DMS 273 (cell line): ENCODE data around the gene SLC39A11.

Experiments used
- DNase-seq: peaks from one replicate; lab custom pipeline; 2025; ENCODE audit not compliant: unreplicated experiment; lab: John Stamatoyannopoulos, UW

SLC39A11 gene

GRCh38 chr17:73045724-73046123 is 46.8 kb downstream of the SLC39A11 start:
- DNase-seq: peak; percentile 98

GRCh38 chr17:73043686-73044581 is 48.6 kb downstream of the SLC39A11 start:
- DNase-seq: peak; percentile 41

DNA sequence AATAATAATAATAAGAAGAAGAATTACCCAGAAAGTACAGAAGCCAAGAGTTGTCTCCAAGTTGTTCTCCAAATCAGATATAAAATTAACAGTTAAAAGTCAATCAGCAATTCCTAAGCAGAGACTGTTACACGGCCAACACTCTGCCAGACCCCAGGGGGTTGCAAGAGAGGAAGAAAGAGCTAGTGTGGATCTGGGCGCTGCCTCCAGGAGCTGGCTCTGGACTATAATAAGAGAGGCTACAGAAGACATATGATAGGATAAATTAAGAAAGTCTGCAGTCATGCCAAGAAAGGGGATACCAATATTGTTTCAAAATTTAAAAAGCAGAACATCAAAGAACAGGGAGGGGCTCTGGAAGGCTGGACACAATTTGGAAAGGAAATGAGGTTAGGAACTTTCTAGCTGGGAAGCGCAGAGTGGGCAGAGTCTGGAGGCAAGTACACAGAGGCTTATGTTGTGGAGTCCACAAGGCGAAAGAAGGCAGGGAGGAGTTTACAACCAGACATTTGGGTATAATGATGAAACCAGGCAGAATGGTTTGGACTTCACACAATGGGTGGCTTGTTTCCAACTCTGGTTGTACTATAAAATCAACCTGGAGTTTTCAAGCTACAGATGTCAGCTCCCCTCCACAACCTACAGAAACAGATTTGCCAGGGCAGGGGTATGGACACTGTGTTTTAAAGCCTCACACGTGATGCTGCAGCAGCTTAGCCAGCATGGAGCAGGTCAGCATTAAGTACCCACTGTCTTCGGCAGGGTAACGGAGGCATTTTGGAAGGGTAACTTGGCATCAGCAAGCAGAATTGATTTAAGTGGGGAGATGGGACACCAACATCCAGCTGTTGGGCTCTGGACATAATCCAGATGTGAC is 49.4 kb downstream of the SLC39A11 start:
- peak; percentile 67 for DNase-seq

GRCh38 chr17:73042225-73042624 is 50.3 kb downstream of the SLC39A11 start:
- DNase-seq: no peak

DNA sequence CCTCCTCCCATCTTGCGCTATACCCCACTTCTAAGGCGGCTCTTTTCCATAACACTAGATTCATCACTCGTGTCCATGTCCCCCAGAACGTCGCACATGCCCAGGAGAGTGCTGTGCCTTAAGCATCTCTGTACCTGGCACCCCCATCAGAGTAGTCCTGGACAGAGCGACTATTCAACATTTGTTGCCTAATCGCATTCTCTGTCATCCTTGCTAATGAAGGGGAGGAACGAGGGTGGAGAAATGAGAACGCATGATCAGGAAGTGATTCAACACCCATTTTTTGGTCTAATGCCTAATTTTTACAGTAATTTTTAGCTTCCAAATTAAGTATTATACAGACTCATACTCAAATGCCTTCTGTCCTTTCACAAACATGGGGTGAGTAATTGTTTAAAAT is 53.2 kb downstream of the SLC39A11 start:
- DNase-seq: no peak

DNA sequence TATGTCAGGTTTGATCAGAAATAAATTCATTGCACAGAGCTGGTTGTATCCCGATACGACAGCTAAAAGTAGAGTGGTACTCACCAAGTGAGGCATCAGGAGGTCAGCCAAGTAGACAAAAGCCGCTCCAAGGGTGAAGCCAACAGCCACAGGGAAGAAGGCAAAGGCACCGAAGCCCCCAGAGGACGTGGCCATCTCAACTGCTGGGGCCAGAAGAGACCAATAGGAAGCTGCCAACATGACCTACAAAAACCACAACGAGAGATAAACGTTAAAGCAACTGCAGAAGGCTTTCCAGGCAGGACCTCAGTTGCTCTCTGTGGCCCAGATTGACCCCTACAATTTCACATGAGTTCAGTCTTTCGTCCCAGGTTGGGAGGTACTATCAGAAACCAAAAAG is 61.0 kb downstream of the SLC39A11 start:
- DNase-seq: no peak

DNA sequence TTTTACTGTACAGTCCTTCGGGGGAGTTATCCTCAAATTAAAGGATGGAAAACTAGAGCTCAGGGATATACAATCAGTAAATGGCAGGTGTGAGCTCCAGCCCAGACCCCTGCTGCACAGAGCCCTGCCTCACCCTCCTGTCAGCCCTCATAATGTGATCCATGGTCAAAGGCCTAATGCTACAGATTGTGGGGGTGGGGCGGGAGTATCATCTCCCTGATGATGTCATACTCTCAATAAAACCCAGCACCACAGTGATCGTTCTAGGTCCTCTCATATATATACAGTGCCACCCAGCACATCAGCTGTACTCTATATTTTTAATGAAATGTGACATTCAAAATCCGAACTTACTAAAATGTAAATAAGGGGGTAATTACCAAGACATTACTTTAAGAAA is 61.5 kb downstream of the SLC39A11 start:
- DNase-seq: peak; percentile 50

DNA sequence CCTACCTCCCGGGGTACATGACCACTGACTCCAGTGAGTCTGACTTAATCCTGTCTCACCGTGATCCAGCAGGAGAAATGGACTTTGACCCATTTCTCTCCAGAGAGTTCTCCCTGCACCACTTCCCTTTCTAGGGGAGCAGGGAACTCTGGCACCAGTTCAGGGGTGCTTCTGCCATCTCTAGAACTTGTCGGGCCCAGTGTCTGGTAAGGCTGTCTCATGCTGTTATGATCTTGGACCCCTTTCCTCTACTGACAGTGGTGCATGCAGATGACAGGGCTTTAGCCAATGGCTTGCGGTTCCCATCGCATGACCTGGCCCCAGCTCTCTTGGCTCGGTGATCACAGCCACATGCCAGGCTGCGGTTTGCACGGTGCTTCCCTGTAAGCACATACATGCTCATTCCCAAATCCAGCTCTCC is 62.0 kb downstream of the SLC39A11 start:
- DNase-seq: peak; percentile 42

DNA sequence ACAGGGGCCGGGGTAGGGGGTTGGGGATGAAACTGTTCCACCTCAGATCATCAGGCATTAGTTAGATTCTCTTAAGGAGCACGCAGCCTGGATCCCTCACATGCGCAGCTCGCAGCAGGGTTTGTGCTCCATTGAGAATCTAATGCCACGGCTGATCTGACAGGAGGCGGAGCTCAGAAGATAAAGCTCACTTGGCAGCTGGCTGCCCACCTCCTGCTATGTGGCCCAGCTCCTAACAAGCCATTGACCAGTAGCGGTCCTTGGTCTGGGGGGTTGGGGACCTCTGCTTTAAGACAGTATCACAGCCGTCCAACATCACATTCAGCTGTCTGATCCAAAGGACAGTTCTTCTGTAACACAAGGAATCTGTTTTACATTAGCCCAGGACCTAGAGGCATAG is 62.5 kb downstream of the SLC39A11 start:
- no peak for DNase-seq

DNA sequence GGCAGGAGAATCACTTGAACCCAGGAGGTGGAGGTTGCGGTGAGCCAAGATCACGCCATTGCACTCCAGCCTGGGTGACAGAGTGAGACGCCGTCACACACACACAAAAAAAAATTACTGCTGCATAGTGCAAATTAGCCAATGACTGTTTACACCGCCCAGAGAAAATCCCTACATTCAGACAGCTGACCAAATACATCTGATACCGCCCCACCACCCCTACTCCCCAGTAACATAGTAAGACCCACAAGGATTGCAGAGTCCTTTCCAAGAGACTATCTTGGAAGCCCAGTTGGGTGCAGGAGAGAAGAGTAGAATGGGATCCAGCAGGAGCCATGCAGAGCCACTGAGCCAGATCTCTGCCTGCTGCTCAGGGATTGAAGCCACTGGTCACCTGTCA is 63.5 kb downstream of the SLC39A11 start:
- no peak for DNase-seq

GRCh38 chr17:73028299-73028755 is 64.2 kb downstream of the SLC39A11 start:
- peak; percentile 73 for DNase-seq

DNA sequence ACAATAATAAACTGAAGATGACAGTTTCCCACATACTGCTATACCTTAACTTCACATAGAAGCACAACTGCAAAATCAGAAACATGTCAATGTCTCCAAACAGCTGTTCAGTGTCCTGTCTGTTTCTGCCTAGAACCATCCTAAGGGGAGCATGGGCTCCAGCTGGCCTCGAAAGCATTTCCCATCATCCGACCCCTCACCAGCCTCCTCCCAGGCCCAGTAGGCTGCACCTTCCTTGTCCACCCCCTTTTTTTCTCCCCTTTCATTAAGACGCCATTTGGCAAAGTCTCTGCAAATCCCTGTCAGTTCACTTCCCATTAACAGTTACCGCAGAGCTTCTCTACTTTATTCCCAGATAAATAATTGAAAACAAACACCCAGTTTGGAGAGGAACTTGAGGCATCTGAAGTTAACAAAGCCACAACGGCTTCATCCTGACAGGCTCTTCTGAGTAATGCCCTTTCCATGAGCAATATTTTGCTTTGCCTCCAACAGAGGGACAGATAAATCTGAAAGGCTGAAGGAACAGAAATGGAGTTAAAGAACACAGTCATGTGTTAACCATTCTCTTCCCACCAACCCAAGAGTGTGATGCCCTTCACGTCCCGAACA is 65.3 kb downstream of the SLC39A11 start:
- DNase-seq: no peak

- DNase-seq: peak; percentile 25
These were observed 67.4 kb downstream of the SLC39A11 start for GRCh38 chr17:73025041-73025560.

DNA sequence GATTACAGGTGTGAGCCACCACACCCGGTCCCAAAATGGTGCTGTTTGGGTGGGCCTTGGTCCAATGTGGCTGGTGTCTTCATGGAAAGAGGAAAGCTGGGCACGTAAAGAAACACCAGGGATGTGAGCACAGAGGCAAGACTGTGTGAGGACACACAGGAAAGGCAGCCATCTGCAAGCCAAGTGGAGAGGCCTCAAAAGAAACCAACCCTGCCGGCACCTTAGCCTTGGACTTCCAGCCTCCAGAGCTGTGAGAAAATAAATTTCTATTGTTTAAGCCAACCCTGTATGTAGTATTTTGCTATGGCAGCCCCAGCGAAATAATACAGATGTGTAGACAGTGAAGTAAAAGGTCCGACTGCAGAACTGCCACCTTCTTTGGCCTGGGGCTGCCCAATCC is 68.7 kb downstream of the SLC39A11 start:
- no peak for DNase-seq

GRCh38 chr17:73022694-73023093 is 69.8 kb downstream of the SLC39A11 start:
- DNase-seq: no peak

DNA sequence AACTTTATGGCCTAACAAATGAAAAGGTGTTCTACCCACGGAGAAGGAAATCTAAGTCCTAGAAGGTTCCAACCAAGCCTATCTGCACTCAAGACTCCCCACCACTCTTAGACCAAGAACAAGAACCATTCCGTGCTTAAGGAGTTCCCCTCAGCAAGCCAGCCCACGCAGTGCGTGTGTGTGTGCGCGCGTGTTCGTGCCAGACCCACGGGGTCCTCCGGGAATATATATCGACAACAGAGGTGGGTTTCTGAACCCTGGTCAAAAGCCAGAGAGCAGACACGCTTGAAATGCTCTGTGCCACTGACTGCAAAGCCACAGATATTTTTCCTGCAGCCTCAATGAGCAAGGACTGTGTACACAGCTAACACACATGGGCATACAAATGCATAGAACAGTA is 70.7 kb downstream of the SLC39A11 start:
- DNase-seq: no peak

- DNase-seq: no peak
These were observed 72.4 kb downstream of the SLC39A11 start for GRCh38 chr17:73020110-73020509.

DNA sequence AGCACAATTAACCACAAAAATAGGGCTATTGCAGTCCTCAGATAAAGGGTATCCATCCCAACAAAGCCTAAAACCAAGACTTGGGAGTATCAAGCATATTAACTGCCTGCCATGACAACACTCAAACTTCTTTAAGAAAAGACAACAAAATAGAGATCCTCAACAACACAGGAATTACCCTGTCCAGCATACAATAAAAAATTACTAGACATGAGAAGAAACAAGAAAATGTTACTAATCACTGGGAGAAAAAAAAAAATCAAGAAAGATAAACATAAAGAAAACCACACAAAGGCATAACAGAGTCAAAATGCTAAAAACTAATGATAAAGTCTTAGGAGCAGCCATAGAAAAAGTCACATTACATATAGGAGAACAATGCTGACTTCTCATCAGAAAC is 73.9 kb downstream of the SLC39A11 start:
- no peak for DNase-seq

DNA sequence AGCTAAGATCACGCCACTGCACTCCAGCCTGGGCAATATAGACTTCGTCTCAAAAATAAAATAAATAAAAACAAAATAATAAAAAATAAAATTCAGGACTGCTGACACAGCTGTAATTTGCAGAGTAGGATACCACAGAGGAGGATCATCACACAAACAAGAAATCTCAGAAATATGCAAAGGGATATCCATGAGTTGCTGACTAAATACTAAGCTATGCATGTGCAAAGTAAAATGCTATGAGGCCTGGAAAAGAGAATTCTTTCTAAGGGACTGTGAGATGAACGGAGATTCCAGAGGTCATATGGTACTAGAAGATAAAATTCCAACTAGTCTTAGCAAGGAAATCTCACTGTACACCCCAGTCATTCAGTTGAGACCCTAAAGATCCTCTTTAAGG is 74.8 kb downstream of the SLC39A11 start:
- DNase-seq: no peak

- no peak for DNase-seq
These were observed 76.7 kb downstream of the SLC39A11 start for GRCh38 chr17:73015722-73016276.
